Tibial nerve (tissue), 4 donors: ENCODE data around the gene NUDT16L1. TPM values are rescaled to one million over a fixed set of nuclear protein-coding genes. Genes with fewer than 3 reads are reported as not detected.

Source experiments
- DNase-seq, 2 donors: peaks; one replicate each; pipeline ENCODE4 v3.0.0-alpha.2; 2019; ENCODE audit warnings: low spot score in 2 of 2
- H3K27ac ChIP-seq, 4 donors: fragments of 200-600 bp; sonication (generic) in 3 of 4; one replicate each; pipeline ENCODE4 v1.5.1; 2017 to 2019; ENCODE audit warnings: mild to moderate bottlenecking in 1 of 4
- H3K27me3 ChIP-seq, 2 donors: fragments of 200-600 bp; sonication (generic) in 1 of 2; one replicate each; pipeline versions ENCODE4 v1.5.1 to v1.6.0; 2017 to 2019
- H3K36me3 ChIP-seq, 3 donors: fragments of 200-600 bp; sonication (generic); one replicate each; pipeline ENCODE4 v1.5.1; 2018 to 2019
- H3K4me1 ChIP-seq, 4 donors: fragments of 200-600 bp; sonication (generic) in 3 of 4; one replicate each; pipeline ENCODE4 v1.5.1; 2017 to 2019
- H3K4me3 ChIP-seq, 4 donors: fragments of 200-600 bp; sonication (generic) in 3 of 4; one replicate each; pipeline ENCODE4 v1.5.1; 2017 to 2019; ENCODE audit warnings: mild to moderate bottlenecking in 1 of 4, moderate library complexity in 1 of 4
- H3K9me3 ChIP-seq, 4 donors: fragments of 200-600 bp; sonication (generic) in 3 of 4; one replicate each; pipeline ENCODE4 v1.5.1; 2017 to 2019
- EP300 ChIP-seq, 2 donors: sonication (generic); formaldehyde crosslinking; IDR thresholded peaks; one replicate each; pipeline ENCODE4 v1.6.1; 2017; ENCODE audit warnings: antibody characterized with exemption in 2 of 2, mild to moderate bottlenecking in 1 of 2
- POLR2A ChIP-seq, 2 donors: fragments of 450-650 bp; IDR thresholded peaks; one replicate each; pipeline ENCODE4 v1.6.1; 2017; ENCODE audit warnings: antibody characterized with exemption in 2 of 2, mild to moderate bottlenecking in 2 of 2, moderate library complexity in 2 of 2
- WGBS, 2 donors: methylation state at CpG; one replicate each; pipeline ENCODE4 v1.1.5; 2018; 5-methylcytosine and 5-hydroxymethylcytosine counted together
- total RNA-seq, 4 donors: library from RNA; depleted of rRNA; stranded (reverse); fragments of >200 nt; gene quantifications; one replicate each; pipeline ENCODE4 v1.1.0, GENCODE V29; 2016
- TF ChIP-seq, protein P1 (sequence below), 5 experiments: fragments of 200-600 bp in 3 of 5; fragments of 450-650 bp in 2 of 5; sonication (generic) in 3 of 5; IDR thresholded peaks; one replicate each; pipeline ENCODE4 v1.5.1; 2016 to 2019; ENCODE audit warnings: antibody characterized with exemption in 5 of 5, mild to moderate bottlenecking in 3 of 5, moderate library complexity in 2 of 5

Gene NUDT16L1
- total RNA-seq, 4 donors from 2014 or later, result 30.3 to 63.7 (median 48.5) TPM

DNA sequence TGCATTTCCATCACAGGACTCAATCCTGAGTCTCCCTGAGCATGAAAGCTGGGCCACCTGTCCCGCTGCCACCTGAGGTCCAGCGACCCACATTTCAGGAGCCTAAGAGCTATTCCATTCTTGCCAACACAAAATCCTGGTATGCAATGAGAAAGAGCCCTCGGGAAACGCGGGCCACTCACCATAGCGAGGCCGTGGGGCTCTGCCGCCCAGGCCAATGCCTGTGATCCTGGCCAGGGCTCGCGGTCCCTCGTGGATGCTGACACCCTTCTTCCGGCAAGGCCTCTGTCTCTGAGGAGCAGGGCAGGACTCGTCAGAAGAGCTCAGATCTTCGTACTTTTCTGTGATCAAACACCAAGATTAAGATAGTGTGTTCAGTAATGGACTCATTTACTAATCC is 11.6 kb downstream of the NUDT16L1 start:
- Histone ChIP-seq H3K27ac (no peak overlapping the region), H3K9me3 (no peaks in the 10 kb centered on the region), H3K4me1 (no peaks in the 10 kb centered on the region), H3K4me3 (no peak overlapping the region), H3K36me3 (peaks cover 2 to 86% (median 5%) of the 10 kb centered on the region in 3 donors), H3K27me3 (no peaks in the 10 kb centered on the region)
- no peak for TF ChIP-seq EP300 (IDR thresholded peaks at IDR 0.05)
- TF ChIP-seq POLR2A (IDR thresholded peaks at IDR 0.05), result no peak
- TF ChIP-seq, protein P1, sequence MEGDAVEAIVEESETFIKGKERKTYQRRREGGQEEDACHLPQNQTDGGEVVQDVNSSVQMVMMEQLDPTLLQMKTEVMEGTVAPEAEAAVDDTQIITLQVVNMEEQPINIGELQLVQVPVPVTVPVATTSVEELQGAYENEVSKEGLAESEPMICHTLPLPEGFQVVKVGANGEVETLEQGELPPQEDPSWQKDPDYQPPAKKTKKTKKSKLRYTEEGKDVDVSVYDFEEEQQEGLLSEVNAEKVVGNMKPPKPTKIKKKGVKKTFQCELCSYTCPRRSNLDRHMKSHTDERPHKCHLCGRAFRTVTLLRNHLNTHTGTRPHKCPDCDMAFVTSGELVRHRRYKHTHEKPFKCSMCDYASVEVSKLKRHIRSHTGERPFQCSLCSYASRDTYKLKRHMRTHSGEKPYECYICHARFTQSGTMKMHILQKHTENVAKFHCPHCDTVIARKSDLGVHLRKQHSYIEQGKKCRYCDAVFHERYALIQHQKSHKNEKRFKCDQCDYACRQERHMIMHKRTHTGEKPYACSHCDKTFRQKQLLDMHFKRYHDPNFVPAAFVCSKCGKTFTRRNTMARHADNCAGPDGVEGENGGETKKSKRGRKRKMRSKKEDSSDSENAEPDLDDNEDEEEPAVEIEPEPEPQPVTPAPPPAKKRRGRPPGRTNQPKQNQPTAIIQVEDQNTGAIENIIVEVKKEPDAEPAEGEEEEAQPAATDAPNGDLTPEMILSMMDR (IDR thresholded peaks at IDR 0.05), result no peak
- DNase-seq, result no peak
- 93 to 95% methylated on average over 14 of the region's 14 CpGs for WGBS, 2 donors

DNA sequence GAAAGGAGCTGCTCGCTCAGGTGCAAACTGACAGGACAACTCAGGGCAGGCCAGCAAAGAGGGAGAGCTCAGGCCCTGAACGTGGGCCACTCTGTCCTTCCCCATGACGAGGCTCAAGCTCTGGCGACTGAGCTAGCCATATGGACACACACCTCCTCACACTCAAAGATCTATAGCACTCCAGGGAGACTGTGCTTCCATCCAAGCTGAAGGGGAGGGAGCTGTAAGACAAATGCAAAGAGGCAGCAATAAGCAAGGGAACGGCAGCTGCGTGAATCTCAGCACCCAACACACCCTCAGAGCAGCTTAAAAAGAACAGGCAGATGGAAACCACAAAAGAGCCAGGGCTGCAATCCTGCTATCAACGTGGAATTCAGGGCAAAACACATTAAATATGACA is 13.5 kb downstream of the NUDT16L1 start:
- no peak for DNase-seq
- Histone ChIP-seq H3K36me3 (peaks cover 0 to 78% (median 5%) of the 10 kb centered on the region in 3 donors), H3K27ac (no peak overlapping the region), H3K4me1 (no peaks in the 10 kb centered on the region), H3K27me3 (no peaks in the 10 kb centered on the region), H3K9me3 (no peaks in the 10 kb centered on the region), H3K4me3 (no peak overlapping the region)
- TF ChIP-seq, protein P1 (IDR thresholded peaks at IDR 0.05), result no peak
- no peak for TF ChIP-seq POLR2A (IDR thresholded peaks at IDR 0.05)
- no peak for TF ChIP-seq EP300 (IDR thresholded peaks at IDR 0.05)
- 65 to 85% methylated on average over 7 of the region's 7 CpGs for WGBS, 2 donors

DNA sequence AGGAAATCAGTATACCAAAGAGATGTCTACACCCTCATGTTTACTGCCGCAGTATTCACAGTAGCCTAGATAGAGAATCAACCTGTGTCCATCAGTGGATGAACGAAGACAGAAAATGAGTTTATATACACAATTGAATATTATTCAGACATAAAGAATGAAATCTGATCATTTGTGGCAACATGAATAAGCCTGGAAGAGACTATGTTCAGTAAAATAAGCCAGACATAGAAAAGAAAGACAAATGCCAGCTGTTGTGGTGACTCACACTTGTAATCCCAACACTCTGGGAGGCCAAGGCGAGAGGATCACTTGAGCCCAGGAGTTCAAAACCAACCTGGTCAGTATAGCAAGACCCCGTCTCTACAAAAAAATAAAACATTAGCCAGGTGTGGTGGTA is 16.1 kb downstream of the NUDT16L1 start:
- WGBS, 2 donors, result 93 to 98% methylated on average over 4 of the region's 4 CpGs

DNA sequence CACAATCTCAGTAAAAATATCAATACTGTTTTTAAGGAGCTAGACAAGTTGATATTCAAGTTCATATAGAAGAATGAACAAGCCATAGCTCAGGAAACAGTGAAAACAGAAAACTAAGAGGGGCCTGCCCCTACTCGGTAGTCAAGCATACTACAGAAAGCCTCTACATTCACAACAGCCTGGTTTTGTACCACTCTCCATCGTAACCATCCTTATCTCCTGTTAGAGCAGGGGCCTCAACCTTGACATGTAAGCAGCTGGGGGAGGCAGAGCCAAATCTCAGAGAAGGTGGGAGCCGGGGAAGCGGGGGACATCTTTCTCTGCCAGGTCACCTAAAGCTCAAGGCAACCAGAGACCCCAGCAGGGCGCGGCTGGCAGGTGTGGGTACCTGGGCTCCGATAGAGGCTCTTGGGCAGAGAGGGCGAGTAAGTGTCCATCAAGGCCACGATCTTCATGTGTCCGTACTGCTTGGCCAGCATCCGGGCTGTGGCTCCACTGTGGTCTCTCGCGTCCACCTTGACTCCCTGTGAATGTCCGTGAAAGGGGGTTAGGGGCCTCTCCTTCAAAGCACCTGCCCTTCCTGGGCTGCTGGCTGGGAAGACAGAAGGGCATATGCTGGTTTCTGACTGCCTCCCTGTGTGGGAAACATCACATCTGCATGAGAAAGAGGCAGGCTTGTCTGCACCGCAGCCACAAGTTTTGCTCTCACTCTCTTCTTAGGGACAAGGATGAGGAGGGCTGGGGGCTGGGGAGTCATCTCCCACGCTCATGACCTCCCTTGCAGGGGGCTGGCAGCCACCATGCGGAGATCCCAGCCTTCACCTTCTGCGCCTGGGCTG is 20.5 kb downstream of the NUDT16L1 start:
- Histone ChIP-seq H3K27me3 (no peaks in the 10 kb centered on the region), H3K4me3 (no peak overlapping the region), H3K4me1 (no peaks in the 10 kb centered on the region), H3K9me3 (no peaks in the 10 kb centered on the region), H3K36me3 (peaks cover 0 to 82% (median 0%) of the 10 kb centered on the region in 3 donors), H3K27ac (no peak overlapping the region)
- 80 to 93% methylated on average over 16 to 18 of the region's 18 CpGs for WGBS, 2 donors
- TF ChIP-seq POLR2A (IDR thresholded peaks at IDR 0.05) (no peak), EP300 (IDR thresholded peaks at IDR 0.05) (no peak)
- TF ChIP-seq, protein P1 (IDR thresholded peaks at IDR 0.05), result no peak
- no peak for DNase-seq

More for the DNA sequence above, 16.1 kb downstream of the NUDT16L1 start:
- H3K4me3 ChIP-seq, result no peak overlapping the region
- no peaks in the 10 kb centered on the region for H3K4me1 ChIP-seq
- no peaks in the 10 kb centered on the region for H3K27me3 ChIP-seq
- TF ChIP-seq POLR2A (IDR thresholded peaks at IDR 0.05) (no peak), EP300 (IDR thresholded peaks at IDR 0.05) (no peak)
- TF ChIP-seq, protein P1 (IDR thresholded peaks at IDR 0.05), result no peak
- no peak overlapping the region for H3K27ac ChIP-seq
- no peak for DNase-seq
- no peaks in the 10 kb centered on the region for H3K9me3 ChIP-seq
- peaks cover 0 to 77% (median 5%) of the 10 kb centered on the region in 3 donors for H3K36me3 ChIP-seq

DNA sequence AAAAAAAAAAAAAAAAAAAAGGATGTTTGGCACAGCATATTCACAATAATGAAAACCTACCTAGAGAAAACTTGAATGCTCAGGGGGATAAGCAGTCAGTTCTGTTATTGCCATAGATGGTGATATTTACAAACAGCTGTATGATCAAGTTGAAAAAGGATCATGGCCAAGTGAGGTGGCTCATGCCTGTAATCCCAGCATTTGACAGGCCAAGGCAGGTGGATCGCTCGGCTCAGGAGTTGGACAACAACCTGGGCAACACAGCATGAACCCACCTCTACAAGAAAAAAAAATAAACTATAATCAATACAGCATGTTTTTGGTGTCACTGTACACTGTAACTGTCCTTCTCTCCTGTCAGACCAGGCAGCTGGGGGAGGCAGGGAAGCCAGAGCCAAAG is 21.6 kb downstream of the NUDT16L1 start:
- no peaks in the 10 kb centered on the region for H3K9me3 ChIP-seq
- WGBS, 2 donors, result 89 to 95% methylated on average over 2 of the region's 2 CpGs
- H3K36me3 ChIP-seq, result peaks cover 0 to 79% (median 0%) of the 10 kb centered on the region in 3 donors
- no peak for DNase-seq
- H3K4me3 ChIP-seq, result no peak overlapping the region
- no peaks in the 10 kb centered on the region for H3K27me3 ChIP-seq
- no peaks in the 10 kb centered on the region for H3K4me1 ChIP-seq
- no peak overlapping the region for H3K27ac ChIP-seq
- TF ChIP-seq POLR2A (IDR thresholded peaks at IDR 0.05), result no peak
- no peak for TF ChIP-seq EP300 (IDR thresholded peaks at IDR 0.05)
- TF ChIP-seq, protein P1 (IDR thresholded peaks at IDR 0.05), result no peak
